ACC112 (cell line): ENCODE results near the gene CHP1.
"Not testable (repeated sequence)": the region's sequence is repeated elsewhere in the genome, so short reads cannot be mapped to it uniquely, and the experiment has no call there.

Experiments
- H2AFZ ChIP-seq: fragments of 200-600 bp; sonication (generic); one replicate; pipeline ENCODE4 v1.6.0; 2017; ENCODE audit warnings: antibody characterized with exemption, low read length; ENCODE audit not compliant: unreplicated experiment
- H3K27ac ChIP-seq: fragments of 200-600 bp; sonication (generic); 2 replicates; pipeline ENCODE4 v1.5.1; 2014; ENCODE audit warnings: low read depth, mild to moderate bottlenecking, antibody characterized with exemption, low read length, moderate library complexity
- H3K27me3 ChIP-seq: fragments of 200-600 bp; sonication (generic); 2 replicates; pipeline ENCODE4 v1.6.1; 2014; ENCODE audit warnings: mild to moderate bottlenecking, antibody characterized with exemption, low read length, moderate library complexity, mixed read lengths; ENCODE audit not compliant: insufficient read depth
- H3K36me3 ChIP-seq: fragments of 200-600 bp; sonication (generic); 2 replicates; pipeline ENCODE4 v1.6.1; 2016; ENCODE audit warnings: mild to moderate bottlenecking, antibody characterized with exemption, low read length, moderate library complexity, mixed read lengths; ENCODE audit not compliant: insufficient read depth
- H3K4me1 ChIP-seq: fragments of 200-600 bp; sonication (generic); one replicate; pipeline ENCODE4 v1.6.1; 2016; ENCODE audit warnings: low read length, mixed read lengths; ENCODE audit not compliant: insufficient read depth, unreplicated experiment, control insufficient read depth
- H3K4me3 ChIP-seq: fragments of 200-600 bp; sonication (generic); 2 replicates; pipeline ENCODE4 v1.5.1; 2014; ENCODE audit warnings: mild to moderate bottlenecking, low read depth, low read length
- H3K79me2 ChIP-seq: fragments of 200-600 bp; sonication (generic); one replicate; pipeline ENCODE4 v1.6.0; 2016; ENCODE audit warnings: low read length; ENCODE audit not compliant: control insufficient read depth, unreplicated experiment, insufficient read depth

CHP1 gene

DNA sequence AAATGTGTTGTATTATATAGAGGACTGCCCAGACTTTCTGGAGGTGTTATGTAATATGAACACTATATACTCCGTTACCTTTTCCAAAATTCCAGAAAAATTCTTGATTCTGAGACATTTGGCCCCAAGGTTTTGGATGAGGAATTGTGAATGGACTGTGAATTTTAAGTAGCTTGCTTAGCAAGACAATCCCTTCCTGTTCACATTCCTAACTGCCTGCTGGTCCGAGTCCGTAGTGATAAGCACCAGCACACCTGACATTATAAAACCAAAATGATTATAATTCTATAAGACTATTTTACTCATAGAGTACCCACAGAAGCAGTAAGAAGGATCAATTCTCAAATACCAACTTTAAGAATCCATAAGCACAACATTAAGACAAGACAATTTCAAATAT is 11.7 kb upstream of the CHP1 start:
- Histone ChIP-seq H3K27ac (no peak overlapping the region), H3K79me2 (no peaks in the 10 kb centered on the region), H3K27me3 (peaks cover 24% of the 10 kb centered on the region), H3K4me1 (no peaks in the 10 kb centered on the region), H3K36me3 (no peaks in the 10 kb centered on the region), H2AFZ (no peak overlapping the region), H3K4me3 (no peak overlapping the region)

DNA sequence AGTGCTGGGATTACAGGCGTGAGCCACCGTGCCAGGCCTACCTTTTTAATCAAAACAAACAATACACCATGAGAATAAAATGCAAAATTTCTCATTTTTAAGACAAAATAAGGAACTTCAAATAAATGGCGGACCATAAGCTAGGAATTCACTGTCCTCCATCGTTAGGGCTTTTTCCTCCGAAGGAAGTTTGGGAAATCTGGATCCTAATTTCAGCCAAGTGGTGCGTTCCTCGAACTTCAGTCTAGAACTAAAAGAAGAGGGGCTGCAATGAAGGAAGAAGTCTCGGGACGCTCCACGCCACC is 771 bp upstream of the CHP1 start:
- H3K36me3 ChIP-seq: no peaks in the 10 kb centered on the region
- H2AFZ ChIP-seq: peak overlapping the region; percentile 94
- peak overlapping the region; percentile 93 for H3K4me3 ChIP-seq
- H3K4me1 ChIP-seq: peaks cover 20% of the 10 kb centered on the region
- H3K79me2 ChIP-seq: peaks cover 34% of the 10 kb centered on the region
- peak overlapping the region; percentile 68; the same call in 1 of the 2 replicates for H3K27ac ChIP-seq
- H3K27me3 ChIP-seq: no peaks in the 10 kb centered on the region

DNA sequence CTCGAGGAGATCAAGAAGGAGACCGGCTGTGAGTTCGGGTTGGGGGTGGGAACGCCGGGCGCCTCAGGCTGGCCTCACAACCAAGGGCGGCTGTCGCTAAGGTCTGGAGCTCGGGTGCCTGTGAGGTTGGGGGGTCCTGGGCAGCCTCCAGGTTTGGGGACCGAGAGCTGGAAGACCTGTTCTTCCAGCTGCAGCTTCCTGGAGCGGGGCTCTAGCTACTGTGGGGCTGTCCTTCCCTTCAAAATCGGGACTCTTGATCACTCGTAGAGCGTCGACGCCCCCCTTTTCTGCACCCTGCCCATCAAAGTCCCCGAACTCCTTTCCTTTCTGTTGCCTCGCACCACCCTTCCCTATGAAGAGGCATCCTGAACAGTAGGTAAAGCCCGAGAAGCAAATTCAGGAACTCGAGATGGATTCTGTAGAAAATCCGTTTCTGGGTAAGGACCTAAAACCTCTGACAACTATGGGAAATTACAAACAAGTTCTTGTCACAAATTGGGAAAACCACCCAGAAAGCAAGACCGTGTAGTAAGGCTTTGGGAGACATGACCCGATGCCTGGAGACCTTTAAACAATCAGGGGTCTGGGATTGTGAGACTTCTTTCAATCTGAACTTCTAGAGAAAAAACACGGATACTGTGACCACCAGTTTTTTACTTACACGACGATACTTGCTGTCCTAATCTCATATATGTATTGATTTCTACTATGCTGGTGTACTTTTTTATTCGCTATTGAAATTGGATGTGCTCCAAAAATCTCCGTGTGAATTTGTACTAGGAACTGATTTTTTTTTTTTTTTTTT is 556 bp downstream of the CHP1 start:
- H3K4me1 ChIP-seq: peaks cover 20% of the 10 kb centered on the region
- H3K79me2 ChIP-seq: peaks cover 44% of the 10 kb centered on the region
- H3K27ac ChIP-seq: peak overlapping the region; percentile 58
- H3K27me3 ChIP-seq: no peaks in the 10 kb centered on the region
- no peaks in the 10 kb centered on the region for H3K36me3 ChIP-seq
- peak overlapping the region; percentile 47 for H2AFZ ChIP-seq
- H3K4me3 ChIP-seq: peak overlapping the region; percentile 93

DNA sequence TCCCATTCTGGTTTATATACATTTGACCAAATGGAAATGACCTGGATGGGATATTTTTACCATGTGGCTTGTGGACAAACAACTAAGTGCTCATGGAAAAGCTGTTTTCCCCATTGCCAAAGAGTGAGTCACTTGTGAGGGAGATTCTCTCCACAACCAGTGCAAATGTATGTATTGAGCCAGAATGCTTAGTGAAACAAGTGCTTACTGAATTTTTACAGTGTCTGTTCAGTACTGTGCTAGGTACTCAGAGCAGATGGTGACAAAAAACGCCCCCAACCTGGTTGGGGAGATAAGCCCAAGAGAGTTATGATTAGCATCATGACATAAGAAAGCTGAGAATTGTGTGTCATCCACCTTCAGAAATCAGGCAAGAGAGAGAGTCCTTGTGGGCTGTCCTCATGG is 2.3 kb downstream of the CHP1 start:
- Histone ChIP-seq H3K27ac (no peak overlapping the region), H3K4me3 (peak overlapping the region; percentile 93), H3K79me2 (peaks cover 44% of the 10 kb centered on the region), H3K27me3 (no peaks in the 10 kb centered on the region), H3K4me1 (peaks cover 20% of the 10 kb centered on the region), H2AFZ (no peak overlapping the region), H3K36me3 (no peaks in the 10 kb centered on the region)

DNA sequence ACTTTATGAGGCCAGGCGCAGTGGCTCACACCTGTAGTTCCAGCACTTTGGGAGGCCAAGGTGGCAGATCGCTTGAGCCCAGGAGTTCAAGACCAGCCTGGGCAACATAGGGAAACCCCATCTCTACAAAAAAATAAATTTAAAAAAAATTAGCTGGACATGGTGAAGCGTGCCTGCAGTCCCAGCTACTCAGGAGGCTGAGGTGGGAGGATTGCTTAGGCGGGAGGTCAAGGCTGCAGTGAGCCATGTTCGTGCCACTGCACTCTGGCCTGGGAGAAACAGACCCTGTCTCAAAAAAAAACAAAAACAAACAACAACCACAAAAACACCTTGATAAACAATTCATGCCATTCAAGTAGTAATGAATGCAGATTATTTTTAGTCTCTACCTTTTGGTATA is 4.2 kb downstream of the CHP1 start:
- not testable (repeated sequence) for H3K27me3 ChIP-seq, H2AFZ ChIP-seq, H3K36me3 ChIP-seq, H3K27ac ChIP-seq, H3K4me3 ChIP-seq
- H3K4me1 ChIP-seq: peaks cover 20% of the 10 kb centered on the region
- peaks cover 48% of the 10 kb centered on the region for H3K79me2 ChIP-seq

DNA sequence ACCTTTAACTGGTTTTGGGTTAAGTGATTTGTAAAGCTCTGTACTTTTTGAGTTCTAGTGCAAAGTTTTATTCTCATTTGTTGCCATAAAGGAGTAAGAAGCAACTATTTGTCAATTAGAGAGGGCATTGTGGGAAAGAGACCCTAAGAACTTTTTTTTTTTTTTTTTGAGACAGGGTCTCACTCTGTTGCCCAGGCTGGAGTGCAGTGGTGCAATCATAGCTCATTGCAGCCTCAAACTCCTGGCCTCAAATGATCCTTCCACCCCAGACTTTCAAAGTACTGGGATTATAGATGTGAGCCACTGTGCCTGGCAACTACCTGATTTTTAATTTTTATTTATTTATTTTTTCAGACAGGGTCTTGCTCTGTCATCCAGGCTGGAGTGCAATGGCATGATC is 4.9 kb downstream of the CHP1 start:
- Histone ChIP-seq H3K27ac (no peak overlapping the region), H2AFZ (no peak overlapping the region), H3K4me3 (no peak overlapping the region), H3K4me1 (peaks cover 20% of the 10 kb centered on the region), H3K79me2 (peaks cover 48% of the 10 kb centered on the region), H3K36me3 (no peaks in the 10 kb centered on the region), H3K27me3 (no peaks in the 10 kb centered on the region)

DNA sequence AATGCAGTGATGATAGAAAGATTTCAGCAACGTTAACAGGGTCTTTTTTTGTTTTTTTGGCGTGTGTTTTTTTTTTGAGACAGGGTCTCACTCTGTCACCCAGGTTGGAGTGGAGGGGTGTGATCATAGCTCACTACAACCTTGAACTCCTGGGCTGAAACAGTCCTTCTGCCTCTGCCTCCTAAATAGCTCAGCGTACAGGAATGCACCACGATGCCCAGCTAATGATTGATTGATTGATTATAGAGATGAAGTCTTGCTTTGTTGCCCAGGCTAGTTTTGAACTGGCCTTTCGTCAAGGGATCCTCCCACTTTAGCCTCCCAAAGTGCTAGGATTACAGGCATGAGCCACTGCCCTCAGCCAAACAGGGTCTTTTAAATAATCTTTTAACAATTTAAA is 7.0 kb downstream of the CHP1 start:
- H3K4me1 ChIP-seq: peaks cover 11% of the 10 kb centered on the region
- H3K27me3 ChIP-seq: no peaks in the 10 kb centered on the region
- H3K79me2 ChIP-seq: peaks cover 28% of the 10 kb centered on the region
- H2AFZ ChIP-seq: no peak overlapping the region
- no peak overlapping the region for H3K4me3 ChIP-seq
- H3K36me3 ChIP-seq: 0 out of 2 replicates have a peak, but pooled peaks cover 4% of the 10 kb centered on the region
- H3K27ac ChIP-seq: no peak overlapping the region

DNA sequence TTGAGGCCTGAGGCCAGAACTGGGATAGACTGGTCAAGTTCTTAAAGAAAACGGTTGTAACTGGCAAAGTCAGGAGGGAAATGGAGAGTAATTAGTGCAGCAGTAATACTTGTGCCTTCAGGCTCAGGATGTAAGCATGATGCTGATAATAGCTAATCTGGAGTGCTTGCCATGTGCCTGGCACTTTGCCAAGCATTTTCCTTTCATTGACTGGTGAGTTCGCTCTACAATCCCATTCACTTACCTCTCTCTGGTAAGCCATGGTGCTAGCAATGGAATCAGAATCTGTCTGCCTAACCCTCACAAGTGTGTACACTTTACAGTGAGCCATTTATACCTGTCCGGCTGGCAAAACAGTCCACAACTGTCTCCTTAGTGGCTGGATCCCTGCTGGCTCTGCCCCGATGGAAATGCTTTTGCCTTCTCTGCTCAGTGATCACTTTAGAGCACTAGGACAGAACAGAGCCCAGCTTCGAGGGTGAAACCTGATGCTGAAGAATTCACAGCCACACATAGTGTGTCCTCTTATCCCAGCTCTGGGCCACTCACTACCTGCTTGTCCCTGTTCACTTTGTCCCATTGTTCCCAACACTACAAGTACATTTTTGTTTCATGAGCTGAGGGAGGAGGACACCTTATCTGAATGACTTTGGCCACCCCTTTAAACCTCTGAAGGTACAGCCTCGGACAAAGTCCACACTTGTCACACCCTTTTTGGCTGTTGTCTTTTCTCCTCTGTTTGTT is 10.3 kb downstream of the CHP1 start:
- no peak overlapping the region for H2AFZ ChIP-seq
- H3K79me2 ChIP-seq: peaks cover 9% of the 10 kb centered on the region
- no peak overlapping the region for H3K4me3 ChIP-seq
- H3K27ac ChIP-seq: no peak overlapping the region
- H3K36me3 ChIP-seq: 0 out of 2 replicates have a peak, but pooled peaks cover 4% of the 10 kb centered on the region
- H3K4me1 ChIP-seq: no peaks in the 10 kb centered on the region
- H3K27me3 ChIP-seq: no peaks in the 10 kb centered on the region

DNA sequence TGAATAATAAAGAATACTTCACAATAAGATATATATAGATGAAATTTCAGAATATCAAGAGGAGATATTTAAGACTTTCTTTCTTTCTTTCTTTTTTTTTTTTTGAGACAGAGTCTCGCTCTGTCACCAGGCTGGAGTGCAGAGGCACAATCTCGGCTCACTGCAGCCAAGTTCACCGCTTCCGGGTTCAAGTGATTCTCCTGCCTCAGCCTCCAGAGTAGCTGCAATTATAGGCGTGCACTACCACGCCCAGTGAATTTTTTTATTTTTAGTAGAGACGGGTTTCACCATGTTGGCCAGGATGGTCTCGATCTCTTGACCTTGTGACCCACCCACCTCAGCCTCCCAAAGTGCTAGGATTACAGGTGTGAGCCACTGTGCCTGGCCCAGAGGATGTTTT is 19.7 kb downstream of the CHP1 start:
- not testable (repeated sequence) for H3K4me1 ChIP-seq, H3K27ac ChIP-seq, H2AFZ ChIP-seq, H3K27me3 ChIP-seq, H3K79me2 ChIP-seq, H3K36me3 ChIP-seq, H3K4me3 ChIP-seq

DNA sequence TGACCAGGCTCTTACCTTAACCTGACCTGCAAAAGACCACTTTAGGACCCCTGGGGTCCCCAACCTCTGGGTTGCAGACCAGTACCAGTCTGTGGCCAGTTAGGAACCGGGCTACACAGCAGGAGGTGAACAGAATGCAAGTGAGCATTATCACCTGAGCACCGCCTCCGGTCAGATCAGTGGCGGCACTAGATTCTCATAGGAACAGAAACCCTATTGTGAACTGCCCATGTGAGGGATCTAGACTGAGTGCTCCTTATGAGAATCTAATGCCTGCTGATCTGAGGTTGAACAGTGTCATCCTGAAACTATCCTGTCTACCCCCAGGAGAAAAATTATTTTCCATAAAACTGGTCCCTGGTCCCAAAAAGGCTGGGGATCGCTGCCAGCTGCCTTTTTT is 20.3 kb downstream of the CHP1 start:
- no peaks in the 10 kb centered on the region for H3K27me3 ChIP-seq

DNA sequence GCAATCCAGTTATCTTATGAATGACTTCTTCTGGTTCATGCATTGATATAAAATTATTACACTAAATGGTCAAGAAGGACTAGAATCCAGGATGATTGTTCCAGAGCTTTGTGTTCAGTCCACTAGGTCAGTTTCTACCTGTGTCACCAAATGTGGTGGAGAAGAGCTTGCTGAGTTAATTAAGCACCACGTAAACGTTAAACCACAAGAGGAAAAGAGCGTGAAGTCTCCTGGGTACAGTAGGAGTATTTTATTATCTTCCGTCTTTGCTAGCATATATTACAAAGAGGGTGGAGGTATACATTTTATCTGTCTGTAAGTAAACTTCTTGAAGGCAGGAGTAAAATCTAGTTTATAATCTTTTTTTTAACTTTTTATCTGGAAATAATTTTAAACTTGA is 23.5 kb downstream of the CHP1 start:
- no peaks in the 10 kb centered on the region for H3K27me3 ChIP-seq
- H2AFZ ChIP-seq: no peak overlapping the region
- peaks cover 20% of the 10 kb centered on the region for H3K4me1 ChIP-seq
- no peak overlapping the region for H3K27ac ChIP-seq
- peaks cover 3% of the 10 kb centered on the region for H3K79me2 ChIP-seq
- 0 out of 2 replicates have a peak, but pooled peaks cover 6% of the 10 kb centered on the region for H3K36me3 ChIP-seq
- H3K4me3 ChIP-seq: no peak overlapping the region

More for the DNA sequence above, 20.3 kb downstream of the CHP1 start:
- H3K4me1 ChIP-seq: peaks cover 13% of the 10 kb centered on the region
- 0 out of 2 replicates have a peak, but pooled peaks cover 3% of the 10 kb centered on the region for H3K36me3 ChIP-seq
- no peak overlapping the region for H3K4me3 ChIP-seq
- H3K27ac ChIP-seq: no peak overlapping the region
- no peak overlapping the region for H2AFZ ChIP-seq
- H3K79me2 ChIP-seq: peaks cover 3% of the 10 kb centered on the region
